ENCODE measurements around the gene ZNF284.

DNA sequence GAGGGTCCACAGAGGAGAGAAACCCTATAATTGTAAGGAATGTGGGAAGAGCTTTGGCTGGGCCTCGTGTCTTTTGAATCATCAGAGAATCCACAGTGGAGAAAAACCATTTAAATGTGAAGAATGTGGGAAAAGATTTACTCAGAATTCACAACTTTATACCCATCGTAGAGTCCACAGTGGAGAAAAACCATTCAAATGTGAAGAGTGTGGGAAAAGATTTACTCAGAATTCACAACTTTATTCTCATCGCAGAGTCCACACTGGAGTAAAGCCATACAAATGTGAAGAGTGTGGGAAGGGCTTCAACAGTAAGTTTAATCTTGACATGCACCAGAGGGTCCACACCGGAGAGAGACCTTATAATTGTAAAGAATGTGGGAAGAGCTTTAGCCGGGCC lies 60.0 kb downstream of the ZNF284 start:
- TF ChIP-seq, protein P1, sequence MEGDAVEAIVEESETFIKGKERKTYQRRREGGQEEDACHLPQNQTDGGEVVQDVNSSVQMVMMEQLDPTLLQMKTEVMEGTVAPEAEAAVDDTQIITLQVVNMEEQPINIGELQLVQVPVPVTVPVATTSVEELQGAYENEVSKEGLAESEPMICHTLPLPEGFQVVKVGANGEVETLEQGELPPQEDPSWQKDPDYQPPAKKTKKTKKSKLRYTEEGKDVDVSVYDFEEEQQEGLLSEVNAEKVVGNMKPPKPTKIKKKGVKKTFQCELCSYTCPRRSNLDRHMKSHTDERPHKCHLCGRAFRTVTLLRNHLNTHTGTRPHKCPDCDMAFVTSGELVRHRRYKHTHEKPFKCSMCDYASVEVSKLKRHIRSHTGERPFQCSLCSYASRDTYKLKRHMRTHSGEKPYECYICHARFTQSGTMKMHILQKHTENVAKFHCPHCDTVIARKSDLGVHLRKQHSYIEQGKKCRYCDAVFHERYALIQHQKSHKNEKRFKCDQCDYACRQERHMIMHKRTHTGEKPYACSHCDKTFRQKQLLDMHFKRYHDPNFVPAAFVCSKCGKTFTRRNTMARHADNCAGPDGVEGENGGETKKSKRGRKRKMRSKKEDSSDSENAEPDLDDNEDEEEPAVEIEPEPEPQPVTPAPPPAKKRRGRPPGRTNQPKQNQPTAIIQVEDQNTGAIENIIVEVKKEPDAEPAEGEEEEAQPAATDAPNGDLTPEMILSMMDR (IDR thresholded peaks at IDR 0.05) = no peak
- no peak for TF ChIP-seq POLR2A (IDR thresholded peaks at IDR 0.05)
